Duodenal mucosa (tissue), 2 donors: ENCODE results near the gene ASB7.

Experiments used
- H3K27ac ChIP-seq: one replicate; pipeline ENCODE4 v1.7.0; 2013; ENCODE audit warnings: low read depth, low read length
- H3K27me3 ChIP-seq, 2 donors: one replicate each; pipeline ENCODE4 v1.7.0; 2013; ENCODE audit warnings: low read length in 2 of 2, control low read depth in 1 of 2; ENCODE audit not compliant: insufficient read depth in 2 of 2, control insufficient read depth in 1 of 2
- H3K36me3 ChIP-seq, 2 donors: one replicate each; pipeline ENCODE4 v1.7.0; 2013; ENCODE audit warnings: low read length in 2 of 2, control low read depth in 1 of 2; ENCODE audit not compliant: insufficient read depth in 2 of 2, control insufficient read depth in 1 of 2
- H3K4me1 ChIP-seq, 2 donors: one replicate each; pipeline ENCODE4 v1.7.0; 2013; ENCODE audit warnings: low read length in 2 of 2, control low read depth in 1 of 2; ENCODE audit not compliant: insufficient read depth in 2 of 2, control insufficient read depth in 1 of 2
- H3K4me3 ChIP-seq, 2 donors: one replicate each; pipeline ENCODE4 v1.7.0; 2013; ENCODE audit warnings: low read length in 2 of 2, low read depth in 1 of 2
- H3K9ac ChIP-seq, 2 donors: one replicate each; pipeline ENCODE4 v1.7.0; 2013; ENCODE audit warnings: low read length in 2 of 2, low read depth in 1 of 2
- H3K9me3 ChIP-seq, 2 donors: one replicate each; pipeline ENCODE4 v1.7.0; 2013; ENCODE audit warnings: low read length in 2 of 2, control low read depth in 1 of 2; ENCODE audit not compliant: control insufficient read depth in 1 of 2

ASB7 gene

DNA sequence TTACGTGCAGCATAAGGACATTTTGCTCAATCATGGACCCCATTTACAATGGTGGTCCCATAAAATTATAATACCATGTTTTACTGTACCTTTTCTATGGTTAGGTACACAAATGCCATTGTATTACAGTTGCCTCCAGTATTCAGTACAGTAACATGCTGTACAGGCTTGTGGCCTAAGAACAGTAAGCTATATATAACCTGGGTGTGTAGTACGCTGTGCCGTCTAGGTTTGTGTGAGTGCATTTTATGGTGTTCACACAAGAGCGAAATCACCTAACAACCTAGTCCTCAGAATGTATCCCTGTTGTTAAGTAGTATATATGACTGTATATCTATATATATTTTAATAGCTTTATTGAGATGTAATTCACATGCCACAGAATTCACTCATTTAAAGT lies 12.5 kb downstream of the ASB7 start:
- Histone ChIP-seq H3K27ac (no peak overlapping the region), H3K36me3 (peaks cover 17 to 60% of the 10 kb centered on the region in 2 donors), H3K4me3 (no peak overlapping the region), H3K4me1 (no peaks in the 10 kb centered on the region), H3K9me3 (no peaks in the 10 kb centered on the region), H3K27me3 (no peaks in the 10 kb centered on the region), H3K9ac (no peak overlapping the region)

DNA sequence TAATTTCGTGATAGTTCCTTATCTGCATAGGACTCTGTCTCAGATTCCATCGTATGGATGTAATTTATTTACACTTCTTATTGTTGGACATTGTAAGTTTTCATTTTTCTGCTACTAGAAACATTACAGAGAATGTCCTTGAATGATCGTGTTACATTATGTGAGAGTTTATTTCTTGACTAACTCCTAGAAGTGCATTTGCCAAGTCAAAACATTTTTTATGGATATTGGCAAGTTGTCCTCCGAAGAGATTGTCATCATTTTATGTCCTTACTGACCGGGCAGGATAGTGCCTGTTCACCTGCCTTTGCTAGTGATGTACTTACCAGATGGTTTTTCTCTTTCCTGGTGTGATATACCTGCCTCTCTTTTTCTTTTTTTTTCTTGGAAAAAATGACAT lies 13.4 kb downstream of the ASB7 start:
- Histone ChIP-seq H3K9me3 (no peaks in the 10 kb centered on the region), H3K4me1 (no peaks in the 10 kb centered on the region), H3K4me3 (no peak overlapping the region), H3K9ac (no peak overlapping the region), H3K27me3 (no peaks in the 10 kb centered on the region), H3K36me3 (peaks cover 17 to 60% of the 10 kb centered on the region in 2 donors), H3K27ac (no peak overlapping the region)

DNA sequence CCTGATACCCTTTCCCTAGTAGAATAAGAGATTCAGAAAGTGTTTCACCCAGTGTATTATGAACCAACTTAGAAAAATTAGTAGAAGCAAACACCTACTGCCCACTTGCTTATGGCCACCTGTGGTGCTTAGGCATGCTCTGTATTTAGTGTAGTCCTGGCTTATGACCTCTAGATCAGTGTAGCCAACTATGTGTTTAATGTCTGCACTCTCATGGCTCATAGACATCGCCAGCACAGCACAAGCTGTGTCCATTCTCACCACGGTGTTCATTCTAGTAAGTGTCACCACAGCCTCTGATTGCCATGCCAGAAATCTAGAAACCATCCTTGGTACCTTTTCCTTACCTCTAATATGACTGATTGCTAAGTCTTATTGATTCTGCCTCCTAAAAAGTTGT lies 14.3 kb downstream of the ASB7 start:
- no peaks in the 10 kb centered on the region for H3K27me3 ChIP-seq
- no peak overlapping the region for H3K9ac ChIP-seq
- peaks cover 17 to 56% of the 10 kb centered on the region in 2 donors for H3K36me3 ChIP-seq
- no peaks in the 10 kb centered on the region for H3K4me1 ChIP-seq
- H3K4me3 ChIP-seq, result no peak overlapping the region
- H3K27ac ChIP-seq, result no peak overlapping the region
- H3K9me3 ChIP-seq, result no peaks in the 10 kb centered on the region

DNA sequence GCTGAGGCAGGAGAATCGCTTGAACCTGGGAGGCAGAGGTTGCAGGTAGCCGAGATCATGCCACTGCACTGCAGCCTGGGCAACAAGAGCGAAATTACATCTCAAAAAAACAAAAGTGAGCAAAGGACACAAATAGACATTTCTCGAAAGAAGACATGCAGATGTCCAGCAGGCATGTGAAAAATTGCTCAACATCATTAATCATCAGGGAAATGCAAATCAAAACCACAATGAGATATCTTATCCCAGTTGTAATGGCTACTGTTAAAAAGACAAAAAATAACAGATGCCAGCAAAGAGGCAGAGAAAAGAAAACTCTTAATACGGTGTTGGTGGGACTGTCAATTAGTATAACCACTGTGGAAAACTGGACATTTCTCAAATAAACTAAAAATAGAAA lies 20.9 kb downstream of the ASB7 start:
- Histone ChIP-seq H3K27me3 (no peaks in the 10 kb centered on the region), H3K4me1 (no peaks in the 10 kb centered on the region), H3K9me3 (no peaks in the 10 kb centered on the region), H3K36me3 (peaks cover 0 to 20% of the 10 kb centered on the region in 2 donors), H3K4me3 (no peak overlapping the region), H3K9ac (no peak overlapping the region), H3K27ac (no peak overlapping the region)

DNA sequence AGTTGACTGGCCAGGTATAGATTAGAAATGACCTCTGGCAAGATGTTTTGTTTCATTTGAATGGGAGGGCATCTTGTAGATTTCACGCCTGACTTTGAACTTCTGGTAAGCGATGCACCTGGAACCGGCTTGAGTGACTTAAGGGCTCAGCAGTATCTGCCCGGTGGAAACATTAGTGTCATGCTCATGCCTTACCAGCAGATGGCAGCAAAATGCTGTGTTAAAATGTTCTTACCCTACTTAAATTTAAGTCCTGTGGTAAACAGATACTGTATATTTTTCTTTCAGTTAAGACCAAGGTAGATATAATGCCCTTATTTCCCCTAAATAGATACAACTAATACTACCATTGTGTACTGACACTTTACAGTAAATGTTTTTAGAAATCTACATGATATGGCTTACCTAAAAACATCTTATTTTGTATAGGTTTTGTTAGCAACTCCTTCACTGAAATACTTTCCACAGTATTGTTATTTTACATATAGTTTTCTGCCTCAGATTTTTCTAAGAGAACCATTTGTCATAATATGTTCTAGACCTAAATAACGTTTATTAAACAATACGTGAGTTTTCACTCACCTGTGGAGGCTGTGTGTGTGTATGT lies 25.5 kb downstream of the ASB7 start:
- H3K9ac ChIP-seq, result no peak overlapping the region
- no peak overlapping the region for H3K4me3 ChIP-seq
- no peaks in the 10 kb centered on the region for H3K27me3 ChIP-seq
- H3K9me3 ChIP-seq, result no peaks in the 10 kb centered on the region
- peaks cover 9 to 33% of the 10 kb centered on the region in 2 donors for H3K36me3 ChIP-seq
- H3K4me1 ChIP-seq, result no peaks in the 10 kb centered on the region
- H3K27ac ChIP-seq, result no peak overlapping the region

DNA sequence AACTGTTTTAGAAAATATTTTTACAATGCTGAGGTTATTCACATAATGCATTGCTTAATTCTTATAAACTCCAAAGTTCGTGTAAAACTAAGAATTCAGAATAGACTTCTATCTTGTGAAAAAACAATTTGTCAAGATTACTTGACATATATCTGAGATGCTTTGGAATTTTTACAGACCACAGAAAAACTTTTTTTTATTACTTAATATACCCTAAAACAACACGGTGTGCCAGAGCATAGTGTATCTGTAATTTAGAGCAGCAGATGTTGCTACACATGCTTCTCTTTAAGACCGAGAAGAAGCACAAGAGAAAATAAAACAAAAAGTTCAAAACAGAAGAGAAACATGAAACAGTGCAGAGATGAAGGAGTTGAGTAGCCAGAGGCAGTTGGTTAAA lies 26.4 kb downstream of the ASB7 start:
- Histone ChIP-seq H3K4me1 (peaks cover 0 to 3% of the 10 kb centered on the region in 2 donors), H3K27me3 (no peaks in the 10 kb centered on the region), H3K36me3 (peaks cover 9 to 33% of the 10 kb centered on the region in 2 donors), H3K9ac (no peak overlapping the region), H3K4me3 (no peak overlapping the region), H3K9me3 (no peaks in the 10 kb centered on the region), H3K27ac (no peak overlapping the region)

DNA sequence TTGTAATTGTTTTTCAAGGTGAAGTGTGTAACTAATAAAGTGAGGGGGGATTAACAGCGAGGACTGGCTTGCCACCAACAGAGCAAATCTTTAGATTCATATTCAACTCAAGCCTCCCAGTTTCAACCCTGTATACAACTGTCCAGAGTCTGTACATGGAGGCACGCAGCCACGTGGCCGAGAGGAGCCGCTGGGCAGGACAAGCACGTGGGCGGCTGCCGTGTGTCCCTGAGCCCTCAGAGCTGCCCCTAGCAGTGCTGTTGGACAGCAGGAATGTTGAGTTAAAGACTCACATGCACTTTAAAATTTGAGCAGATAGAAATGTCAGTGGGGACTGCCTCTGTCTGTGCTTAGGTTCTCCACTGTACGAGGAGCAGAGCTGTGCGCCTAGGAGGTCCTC lies 29.4 kb downstream of the ASB7 start:
- Histone ChIP-seq H3K4me3 (no peak overlapping the region), H3K9me3 (no peaks in the 10 kb centered on the region), H3K4me1 (peaks cover 9 to 25% of the 10 kb centered on the region in 2 donors), H3K9ac (no peak overlapping the region), H3K27me3 (no peaks in the 10 kb centered on the region), H3K36me3 (peaks cover 9 to 33% of the 10 kb centered on the region in 2 donors), H3K27ac (no peak overlapping the region)

DNA sequence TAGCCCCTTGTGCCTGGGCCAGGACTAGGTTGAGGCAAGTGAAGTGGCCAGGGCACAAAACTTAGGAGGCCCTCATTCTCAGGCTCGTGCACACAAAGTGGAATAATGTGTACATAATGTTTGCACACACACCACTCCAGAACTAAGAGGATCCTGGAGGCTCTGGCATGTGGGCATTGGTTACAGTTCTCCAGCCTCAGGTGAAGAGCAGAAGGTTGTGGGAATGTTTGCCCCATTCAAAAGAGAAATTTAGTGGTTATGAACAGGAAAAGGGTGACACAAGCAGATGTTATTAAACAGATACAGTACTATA lies 31.3 kb downstream of the ASB7 start:
- Histone ChIP-seq H3K4me3 (no peak overlapping the region), H3K36me3 (peaks cover 9 to 33% of the 10 kb centered on the region in 2 donors), H3K27me3 (no peaks in the 10 kb centered on the region), H3K4me1 (peaks cover 9 to 25% of the 10 kb centered on the region in 2 donors), H3K9me3 (no peaks in the 10 kb centered on the region), H3K27ac (no peak overlapping the region), H3K9ac (no peak overlapping the region)

DNA sequence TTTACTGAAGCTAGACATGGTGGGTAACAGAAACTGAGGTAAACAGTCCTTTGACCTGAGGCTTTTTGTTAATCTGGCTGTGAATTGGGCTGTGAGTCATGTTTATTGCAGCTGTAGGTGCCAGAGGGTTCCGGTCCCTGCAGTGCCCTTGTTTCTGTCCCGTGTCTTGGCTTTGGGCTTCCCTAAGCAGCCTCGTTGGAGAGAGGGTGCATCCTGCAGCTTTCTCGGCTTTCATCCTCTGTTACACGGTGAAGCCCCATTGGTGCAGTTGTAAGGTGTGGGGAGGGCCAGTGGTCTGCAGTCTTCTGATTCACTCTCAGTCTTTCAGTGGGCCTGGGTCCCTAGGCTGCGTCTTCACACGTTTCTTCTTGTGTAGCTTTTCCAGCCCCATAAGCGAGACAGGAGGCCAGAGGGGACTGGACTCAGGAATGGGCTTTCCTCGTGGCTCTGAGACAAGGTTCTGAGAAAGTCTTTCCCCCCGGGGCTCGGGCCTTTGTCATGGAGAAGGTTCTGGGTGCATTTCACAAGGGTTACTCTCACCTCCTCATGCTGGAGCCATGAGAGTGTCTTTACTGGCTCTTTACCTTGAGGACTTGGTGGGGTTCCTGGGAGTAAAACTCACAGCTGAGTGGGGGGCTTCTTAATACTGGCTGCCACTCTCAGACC lies 33.1 kb downstream of the ASB7 start:
- no peaks in the 10 kb centered on the region for H3K27me3 ChIP-seq
- H3K9me3 ChIP-seq, result no peaks in the 10 kb centered on the region
- peak overlapping the region in 1 of 2 donors; percentile 19 for H3K4me3 ChIP-seq
- H3K27ac ChIP-seq, result no peak overlapping the region
- H3K4me1 ChIP-seq, result peaks cover 9 to 25% of the 10 kb centered on the region in 2 donors
- peaks cover 0 to 20% of the 10 kb centered on the region in 2 donors for H3K36me3 ChIP-seq
- H3K9ac ChIP-seq, result no peak overlapping the region

DNA sequence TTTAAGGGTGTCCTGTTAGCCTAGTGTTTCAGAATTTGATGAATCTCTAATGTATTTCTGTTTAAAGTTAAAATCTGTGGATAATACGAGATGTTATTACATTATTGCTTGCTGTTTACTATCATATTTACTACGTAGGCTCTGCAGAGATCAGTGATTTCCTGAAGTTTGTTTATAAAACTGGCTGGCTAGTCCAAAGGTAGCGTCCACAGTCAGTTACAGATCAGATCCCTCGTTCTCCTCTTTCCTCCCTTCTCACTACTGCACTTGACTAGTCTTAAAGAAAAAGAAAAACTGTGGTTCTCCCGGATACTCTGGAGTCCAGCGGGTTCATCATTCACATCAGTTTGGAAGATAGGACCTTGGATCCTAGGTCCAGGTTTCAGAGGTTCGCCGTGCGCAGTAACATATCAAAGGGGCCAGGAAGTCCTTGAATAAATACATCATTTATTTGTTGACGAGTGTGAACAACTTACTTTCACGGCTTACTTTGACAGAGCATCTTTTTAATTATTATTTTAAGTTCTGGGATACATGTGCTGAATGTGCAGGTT lies 35.9 kb downstream of the ASB7 start:
- H3K4me3 ChIP-seq, result no peak overlapping the region
- H3K27me3 ChIP-seq, result no peaks in the 10 kb centered on the region
- H3K9me3 ChIP-seq, result no peaks in the 10 kb centered on the region
- no peaks in the 10 kb centered on the region for H3K36me3 ChIP-seq
- no peak overlapping the region for H3K27ac ChIP-seq
- H3K9ac ChIP-seq, result no peak overlapping the region
- H3K4me1 ChIP-seq, result peaks cover 9 to 32% of the 10 kb centered on the region in 2 donors
